GM12872 (cell line): ENCODE measurements around the gene SOAT2.

ENCODE experiments used
- TF ChIP-seq, protein P1 (sequence below): IDR thresholded peaks from 3 replicates; pipeline ENCODE4 v1.5.1; 2011; ENCODE audit warnings: low read depth, mild to moderate bottlenecking, low read length, moderate library complexity; ENCODE audit not compliant: insufficient read depth

SOAT2 gene

GRCh38 chr12:53160000-53160399 lies 56.7 kb downstream of the SOAT2 start:
- TF ChIP-seq, protein P1, sequence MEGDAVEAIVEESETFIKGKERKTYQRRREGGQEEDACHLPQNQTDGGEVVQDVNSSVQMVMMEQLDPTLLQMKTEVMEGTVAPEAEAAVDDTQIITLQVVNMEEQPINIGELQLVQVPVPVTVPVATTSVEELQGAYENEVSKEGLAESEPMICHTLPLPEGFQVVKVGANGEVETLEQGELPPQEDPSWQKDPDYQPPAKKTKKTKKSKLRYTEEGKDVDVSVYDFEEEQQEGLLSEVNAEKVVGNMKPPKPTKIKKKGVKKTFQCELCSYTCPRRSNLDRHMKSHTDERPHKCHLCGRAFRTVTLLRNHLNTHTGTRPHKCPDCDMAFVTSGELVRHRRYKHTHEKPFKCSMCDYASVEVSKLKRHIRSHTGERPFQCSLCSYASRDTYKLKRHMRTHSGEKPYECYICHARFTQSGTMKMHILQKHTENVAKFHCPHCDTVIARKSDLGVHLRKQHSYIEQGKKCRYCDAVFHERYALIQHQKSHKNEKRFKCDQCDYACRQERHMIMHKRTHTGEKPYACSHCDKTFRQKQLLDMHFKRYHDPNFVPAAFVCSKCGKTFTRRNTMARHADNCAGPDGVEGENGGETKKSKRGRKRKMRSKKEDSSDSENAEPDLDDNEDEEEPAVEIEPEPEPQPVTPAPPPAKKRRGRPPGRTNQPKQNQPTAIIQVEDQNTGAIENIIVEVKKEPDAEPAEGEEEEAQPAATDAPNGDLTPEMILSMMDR = no peak

- TF ChIP-seq, protein P1 = no peak
Measured at GRCh38 chr12:53160673-53161072, 57.4 kb downstream of the SOAT2 start.

DNA sequence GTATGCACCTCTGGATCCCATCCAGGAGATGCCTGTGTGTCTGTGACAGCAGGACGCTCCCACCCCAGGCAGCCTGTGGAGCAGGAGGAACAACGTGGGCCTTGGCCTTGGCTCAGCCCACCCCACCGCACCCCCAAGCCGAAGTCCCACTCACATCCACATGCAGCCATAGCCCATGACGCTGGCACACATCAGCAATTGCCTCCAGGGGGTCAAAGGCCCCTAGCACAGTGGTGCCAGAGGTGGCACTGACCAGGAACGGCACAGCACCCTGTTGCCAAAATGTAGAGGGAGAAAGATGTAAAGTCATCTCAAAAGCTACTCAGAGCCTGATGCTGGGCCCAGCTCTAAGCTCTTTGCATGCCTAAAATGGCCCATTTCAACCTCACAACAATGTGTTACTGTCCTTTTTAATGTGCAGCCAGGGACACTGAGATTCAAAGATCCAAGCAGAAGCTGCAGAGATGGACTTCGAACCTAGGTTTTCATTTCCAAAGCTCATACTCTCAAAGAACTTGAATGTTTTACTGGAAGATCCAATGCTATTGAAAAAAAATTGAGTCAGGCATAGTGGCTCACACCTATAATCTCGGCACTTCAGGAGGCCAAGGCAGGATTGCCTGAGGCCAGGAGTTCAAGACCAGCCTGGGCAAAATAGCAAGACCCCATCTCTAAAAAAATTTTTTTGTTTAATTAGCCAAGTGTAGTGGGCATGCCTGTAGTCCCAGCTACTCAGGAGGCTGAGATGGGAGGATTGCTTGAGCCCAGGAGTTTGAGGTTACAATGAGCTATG lies 58.0 kb downstream of the SOAT2 start:
- TF ChIP-seq, protein P1 = no peak

DNA sequence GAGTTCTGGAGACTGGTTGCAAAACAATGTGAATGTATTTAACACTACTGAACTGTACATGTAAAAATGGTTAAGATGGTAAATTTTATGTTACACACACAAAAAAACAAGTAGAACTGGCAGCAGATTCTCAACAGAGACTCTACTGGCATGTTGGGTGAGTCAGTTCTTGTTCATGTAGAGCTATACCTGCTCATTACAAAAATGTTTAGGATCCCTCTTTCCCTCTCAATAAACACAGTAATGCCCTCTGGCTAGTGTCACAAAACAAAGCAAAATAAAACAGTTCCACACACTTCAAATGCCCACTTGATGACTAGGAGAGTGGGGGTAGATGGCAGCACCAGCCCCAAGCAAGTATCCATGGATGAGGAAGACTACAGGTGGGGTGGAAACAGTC lies 63.6 kb downstream of the SOAT2 start:
- TF ChIP-seq, protein P1 = no peak

DNA sequence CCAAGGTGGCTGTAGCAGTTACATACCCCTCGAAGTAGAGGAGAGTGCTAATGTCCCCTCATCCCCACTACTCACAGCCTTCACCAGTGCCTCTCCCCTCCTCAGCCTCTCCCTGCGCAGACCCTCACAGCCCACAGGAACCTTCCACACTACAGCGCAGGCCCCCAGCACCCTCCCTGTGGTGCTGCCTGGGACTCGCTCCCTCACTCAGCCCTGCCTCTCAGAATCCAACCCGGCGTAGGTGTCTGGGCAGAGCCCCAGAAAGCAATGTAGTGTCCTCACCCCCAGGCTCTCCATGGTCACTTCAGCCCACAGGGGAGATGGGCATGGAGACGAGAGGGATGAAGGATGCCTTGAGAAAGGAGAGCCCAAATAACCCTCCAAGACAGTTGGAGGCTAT lies 66.4 kb downstream of the SOAT2 start:
- TF ChIP-seq, protein P1 = no peak

DNA sequence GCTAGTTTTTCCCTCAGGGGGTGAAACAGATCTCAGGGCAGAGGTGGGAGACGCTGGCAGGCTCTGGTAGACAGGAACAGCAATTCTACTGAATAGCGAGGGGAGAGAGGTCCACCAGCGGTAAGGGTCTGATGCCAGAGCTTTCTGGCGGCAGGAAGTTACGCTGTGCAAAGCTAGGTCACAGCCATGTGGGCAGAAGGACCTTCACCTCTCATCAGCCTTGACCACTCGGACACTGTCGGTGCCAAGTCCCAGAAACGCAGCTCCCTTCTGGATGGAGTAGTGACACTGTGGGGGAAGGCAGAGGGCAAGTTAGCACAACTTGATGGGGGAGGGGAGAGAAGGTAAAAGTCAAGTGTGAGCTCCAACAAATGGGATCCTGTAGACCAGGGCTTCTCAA lies 66.9 kb downstream of the SOAT2 start:
- TF ChIP-seq, protein P1 = no peak

- TF ChIP-seq, protein P1 = no peak
Measured at GRCh38 chr12:53170876-53171724, 67.8 kb downstream of the SOAT2 start.
